A549 (cell line): ENCODE data around the gene MYOM1.

Experiments
- CHD4 ChIP-seq: fragments of 200-600 bp; sonication (generic); IDR thresholded peaks from 2 replicates; pipeline ENCODE4 v1.6.1; 2016; ENCODE audit warnings: antibody characterized with exemption, mild to moderate bottlenecking, borderline replicate concordance
- HDAC2 ChIP-seq: fragments of 200-600 bp; sonication (generic); IDR thresholded peaks from 2 replicates; pipeline ENCODE4 v1.6.1; 2016
- JUNB ChIP-seq: fragments of >200 bp; sonication (Bioruptor Twin); formaldehyde crosslinking; IDR thresholded peaks from 2 replicates; pipeline ENCODE4 v1.6.1; 2016
- MYC ChIP-seq: IDR thresholded peaks from 2 replicates; pipeline ENCODE4 v1.6.1; 2012; ENCODE audit warnings: mild to moderate bottlenecking, inconsistent platforms, low read length, improper control_type of control experiment, borderline replicate concordance
- POLR2A ChIP-seq: IDR thresholded peaks from 2 replicates; pipeline ENCODE4 v1.6.1; 2012; ENCODE audit warnings: mild to moderate bottlenecking, low read length
- POLR2AphosphoS2 ChIP-seq: conservative IDR thresholded peaks from 2 replicates; pipeline ENCODE4 v1.6.1; 2012; ENCODE audit warnings: low read length, improper control_type of control experiment, inconsistent platforms
- ZSCAN20 ChIP-seq: fragments of 250-450 bp; sonication (Bioruptor Pico); IDR thresholded peaks from 2 replicates; pipeline ENCODE4 v1.8.0; 2022; ENCODE audit warnings: mild to moderate bottlenecking, moderate library complexity
- TF ChIP-seq, protein P1 (sequence below): fragments of >200 bp; sonication (Bioruptor Twin); formaldehyde crosslinking; IDR thresholded peaks from 3 replicates; pipeline ENCODE4 v1.5.1; 2016
- TF ChIP-seq, protein P2 (sequence below): IDR thresholded peaks from 2 replicates; pipeline ENCODE4 v1.6.1; 2012; ENCODE audit warnings: low read depth, borderline replicate concordance

DNA sequence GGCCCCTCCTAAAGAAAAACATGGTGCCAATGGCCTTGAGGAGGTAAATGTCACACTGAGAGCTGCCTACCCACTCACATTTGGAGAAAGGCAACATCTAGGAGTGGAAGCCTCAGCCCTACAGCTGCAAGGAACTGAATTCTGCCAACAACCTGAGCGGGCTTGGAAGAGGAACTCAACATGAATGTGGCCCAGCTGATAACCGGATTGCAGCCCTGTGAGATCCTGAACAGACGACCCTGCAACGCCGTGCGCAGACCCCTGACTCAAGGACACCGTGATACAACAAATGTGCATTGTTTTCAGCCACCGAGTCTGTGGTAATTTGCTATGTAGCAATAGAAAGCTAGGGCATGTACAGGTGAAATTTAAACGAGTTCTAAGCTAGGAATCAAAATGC, 99.4 kb downstream of the MYOM1 start:
- no peak for TF ChIP-seq POLR2AphosphoS2
- TF ChIP-seq, protein P1, sequence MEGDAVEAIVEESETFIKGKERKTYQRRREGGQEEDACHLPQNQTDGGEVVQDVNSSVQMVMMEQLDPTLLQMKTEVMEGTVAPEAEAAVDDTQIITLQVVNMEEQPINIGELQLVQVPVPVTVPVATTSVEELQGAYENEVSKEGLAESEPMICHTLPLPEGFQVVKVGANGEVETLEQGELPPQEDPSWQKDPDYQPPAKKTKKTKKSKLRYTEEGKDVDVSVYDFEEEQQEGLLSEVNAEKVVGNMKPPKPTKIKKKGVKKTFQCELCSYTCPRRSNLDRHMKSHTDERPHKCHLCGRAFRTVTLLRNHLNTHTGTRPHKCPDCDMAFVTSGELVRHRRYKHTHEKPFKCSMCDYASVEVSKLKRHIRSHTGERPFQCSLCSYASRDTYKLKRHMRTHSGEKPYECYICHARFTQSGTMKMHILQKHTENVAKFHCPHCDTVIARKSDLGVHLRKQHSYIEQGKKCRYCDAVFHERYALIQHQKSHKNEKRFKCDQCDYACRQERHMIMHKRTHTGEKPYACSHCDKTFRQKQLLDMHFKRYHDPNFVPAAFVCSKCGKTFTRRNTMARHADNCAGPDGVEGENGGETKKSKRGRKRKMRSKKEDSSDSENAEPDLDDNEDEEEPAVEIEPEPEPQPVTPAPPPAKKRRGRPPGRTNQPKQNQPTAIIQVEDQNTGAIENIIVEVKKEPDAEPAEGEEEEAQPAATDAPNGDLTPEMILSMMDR: no peak
- TF ChIP-seq HDAC2: no peak
- TF ChIP-seq ZSCAN20: no peak
- TF ChIP-seq CHD4: no peak
- TF ChIP-seq POLR2A: no peak
- no peak for TF ChIP-seq JUNB
- TF ChIP-seq MYC: no peak
- TF ChIP-seq, protein P2, sequence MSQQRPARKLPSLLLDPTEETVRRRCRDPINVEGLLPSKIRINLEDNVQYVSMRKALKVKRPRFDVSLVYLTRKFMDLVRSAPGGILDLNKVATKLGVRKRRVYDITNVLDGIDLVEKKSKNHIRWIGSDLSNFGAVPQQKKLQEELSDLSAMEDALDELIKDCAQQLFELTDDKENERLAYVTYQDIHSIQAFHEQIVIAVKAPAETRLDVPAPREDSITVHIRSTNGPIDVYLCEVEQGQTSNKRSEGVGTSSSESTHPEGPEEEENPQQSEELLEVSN: no peak
